ENCODE data around the gene SORCS2.

DNA sequence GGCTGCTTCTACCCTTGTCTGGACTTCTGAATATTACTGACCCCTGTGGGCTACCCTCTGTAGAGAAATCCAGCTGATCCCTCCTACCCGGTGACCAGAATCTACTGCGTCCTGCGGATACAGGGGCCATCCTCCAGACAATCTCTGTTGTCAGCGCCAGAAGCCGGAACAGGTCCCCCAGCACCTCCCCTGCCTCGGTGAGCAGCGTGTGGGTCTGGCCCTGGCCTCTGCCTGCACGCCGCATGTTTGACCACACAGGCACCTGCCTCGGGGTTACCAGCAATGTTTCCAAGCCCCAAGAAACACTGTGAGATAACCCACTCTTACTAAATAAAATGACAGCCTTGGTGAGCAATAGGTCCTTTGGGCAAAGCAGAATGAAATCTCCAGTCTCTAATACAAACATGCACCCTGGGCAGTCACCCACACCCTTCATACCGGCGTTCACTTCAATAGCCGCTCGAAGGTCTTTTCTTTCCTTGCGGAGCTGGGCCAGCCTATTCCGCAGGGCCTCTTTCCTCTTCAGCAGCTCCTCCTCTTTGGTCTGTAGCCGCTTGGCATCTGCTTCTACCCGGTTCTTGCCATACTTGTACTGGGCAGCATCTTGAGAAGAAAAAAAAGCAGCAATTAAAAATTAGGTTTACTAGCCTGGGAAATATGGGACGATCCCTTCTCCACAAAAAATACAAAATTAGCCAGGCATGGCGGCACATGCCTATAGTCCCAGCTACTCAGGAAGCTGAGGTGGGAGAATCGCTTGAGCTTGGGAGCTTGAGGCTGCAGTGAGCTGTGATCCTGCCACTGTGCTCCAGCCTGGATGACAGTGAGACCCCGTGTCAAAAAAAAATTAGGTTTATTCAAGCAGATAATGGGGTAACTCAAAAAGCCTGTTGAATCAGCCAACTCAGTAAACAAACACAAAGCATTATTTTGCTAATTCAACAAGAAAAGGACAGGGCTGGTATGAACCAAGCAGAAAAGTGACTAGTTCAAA lies 582.3 kb downstream of the SORCS2 start:
- no peak for TF ChIP-seq POLR2AphosphoS5 (IDR thresholded peaks at IDR 0.05; ENCODE audit: borderline replicate concordance, low read depth, low read length)
- TF ChIP-seq EZH2 (IDR thresholded peaks at IDR 0.05): no peak
- no peak for TF ChIP-seq FOXP2 (optimal IDR thresholded peaks at IDR 0.05; ENCODE audit: control extremely low read depth, extremely low read length, insufficient read depth)

Data from SK-N-MC (cell line).